Superior temporal gyrus (tissue), 1 donor: ENCODE data around the gene BICD1.
"Not testable (repeated sequence)": the region's sequence is repeated elsewhere in the genome, so short reads cannot be mapped to it uniquely, and the experiment has no call there.

Experiments used
- DNase-seq: peaks from one replicate; pipeline ENCODE4 v3.0.0-alpha.2; 2016; ENCODE audit errors: extremely low spot score

BICD1 gene

GRCh38 chr12:32106517-32107358, at the start of gene BICD1:
TSS of gene BICD1 (plus strand) at chr12:32106847. CDS start at chr12:32107332, 485 bp downstream.
- peak; percentile 85 for DNase-seq

GRCh38 chr12:32061033-32061432, 45.6 kb upstream of the BICD1 start:
- DNase-seq = no peak

GRCh38 chr12:32062881-32063280, 43.8 kb upstream of the BICD1 start:
- no peak for DNase-seq

GRCh38 chr12:32063796-32064195, 42.9 kb upstream of the BICD1 start:
- DNase-seq = no peak

- no peak for DNase-seq
Observed at GRCh38 chr12:32066206-32066605, 40.4 kb upstream of the BICD1 start.

- no peak for DNase-seq
Observed at GRCh38 chr12:32069071-32069470, 37.6 kb upstream of the BICD1 start.

GRCh38 chr12:32069731-32070130, 36.9 kb upstream of the BICD1 start:
- DNase-seq = no peak

GRCh38 chr12:32070370-32070769, 36.3 kb upstream of the BICD1 start:
- no peak for DNase-seq

GRCh38 chr12:32072102-32072501, 34.5 kb upstream of the BICD1 start:
- DNase-seq = no peak

GRCh38 chr12:32074432-32074831, 32.2 kb upstream of the BICD1 start:
- no peak for DNase-seq

GRCh38 chr12:32076941-32077340, 29.7 kb upstream of the BICD1 start:
- DNase-seq = no peak

GRCh38 chr12:32080435-32080834, 26.2 kb upstream of the BICD1 start:
- DNase-seq = no peak

GRCh38 chr12:32083489-32083888, 23.2 kb upstream of the BICD1 start:
- peak; percentile 68 for DNase-seq

- no peak for DNase-seq
Observed at GRCh38 chr12:32084017-32084688, 22.5 kb upstream of the BICD1 start.

- DNase-seq = no peak
Observed at GRCh38 chr12:32084753-32085152, 21.9 kb upstream of the BICD1 start.

- no peak for DNase-seq
Observed at GRCh38 chr12:32087306-32087705, 19.3 kb upstream of the BICD1 start.

- DNase-seq = no peak
Observed at GRCh38 chr12:32089156-32089555, 17.5 kb upstream of the BICD1 start.

- no peak for DNase-seq
Observed at GRCh38 chr12:32089586-32089985, 17.1 kb upstream of the BICD1 start.

GRCh38 chr12:32091696-32092095, 15.0 kb upstream of the BICD1 start:
- no peak for DNase-seq

GRCh38 chr12:32098112-32098511, 8.5 kb upstream of the BICD1 start:
- DNase-seq = no peak

GRCh38 chr12:32099275-32099674, 7.4 kb upstream of the BICD1 start:
- not testable (repeated sequence) for DNase-seq

GRCh38 chr12:32100361-32100760, 6.3 kb upstream of the BICD1 start:
- no peak for DNase-seq

- no peak for DNase-seq
Observed at GRCh38 chr12:32100888-32101287, 5.8 kb upstream of the BICD1 start.
